Measurements from ENCODE around the gene IDH3B. TPM values are rescaled to one million over a fixed set of nuclear protein-coding genes. Genes with fewer than 3 reads are reported as not detected.

The IDH3B gene
- total and polyA plus RNA-seq, 4 donors: 78.7 to 130 (median 112) TPM

GRCh38 chr20:2625062-2625461 lies 39.0 kb downstream of the IDH3B start:
- DNase-seq (ENCODE audit: low read depth in 4 of 6, low spot score in 6 of 6): no peak
- H3K4me3 ChIP-seq (ENCODE audit: low read depth, low read length): no peak overlapping the region
- 100% methylated on average over 1 of the region's 2 CpGs for WGBS (ENCODE audit: insufficient coverage)
- no peaks in the 10 kb centered on the region for H3K36me3 ChIP-seq (ENCODE audit: control insufficient read depth, insufficient read depth, low read length)
- H3K4me1 ChIP-seq (ENCODE audit: control insufficient read depth, insufficient read depth, low read length): no peaks in the 10 kb centered on the region
- no peaks in the 10 kb centered on the region for H3K27me3 ChIP-seq (ENCODE audit: control insufficient read depth, insufficient read depth, low read length)
- no peaks in the 10 kb centered on the region for H3K9me3 ChIP-seq (ENCODE audit: control insufficient read depth, insufficient read depth, low read length)
- H3K27ac ChIP-seq (ENCODE audit: low read depth, low read length): no peak overlapping the region

- no peak for DNase-seq (ENCODE audit: low read depth in 4 of 6, low spot score in 6 of 6)
- H3K27me3 ChIP-seq (ENCODE audit: control insufficient read depth, insufficient read depth, low read length): no peaks in the 10 kb centered on the region
- WGBS (ENCODE audit: insufficient coverage): 80% methylated on average over 1 of the region's 4 CpGs
- H3K9me3 ChIP-seq (ENCODE audit: control insufficient read depth, insufficient read depth, low read length): no peaks in the 10 kb centered on the region
- no peaks in the 10 kb centered on the region for H3K4me1 ChIP-seq (ENCODE audit: control insufficient read depth, insufficient read depth, low read length)
- no peak overlapping the region for H3K4me3 ChIP-seq (ENCODE audit: low read depth, low read length)
- H3K27ac ChIP-seq (ENCODE audit: low read depth, low read length): no peak overlapping the region
- no peaks in the 10 kb centered on the region for H3K36me3 ChIP-seq (ENCODE audit: control insufficient read depth, insufficient read depth, low read length)
Measured at GRCh38 chr20:2624190-2624589, 39.8 kb downstream of the IDH3B start.

GRCh38 chr20:2619961-2620595 lies 43.9 kb downstream of the IDH3B start:
- H3K27ac ChIP-seq (ENCODE audit: low read depth, low read length): no peak overlapping the region
- no peaks in the 10 kb centered on the region for H3K36me3 ChIP-seq (ENCODE audit: control insufficient read depth, insufficient read depth, low read length)
- no peaks in the 10 kb centered on the region for H3K9me3 ChIP-seq (ENCODE audit: control insufficient read depth, insufficient read depth, low read length)
- 100% methylated on average over 1 of the region's 3 CpGs for WGBS (ENCODE audit: insufficient coverage)
- H3K4me3 ChIP-seq (ENCODE audit: low read depth, low read length): no peak overlapping the region
- no peaks in the 10 kb centered on the region for H3K4me1 ChIP-seq (ENCODE audit: control insufficient read depth, insufficient read depth, low read length)
- no peaks in the 10 kb centered on the region for H3K27me3 ChIP-seq (ENCODE audit: control insufficient read depth, insufficient read depth, low read length)
- DNase-seq (ENCODE audit: low read depth in 4 of 6, low spot score in 6 of 6): no peak

- no peaks in the 10 kb centered on the region for H3K4me1 ChIP-seq (ENCODE audit: control insufficient read depth, insufficient read depth, low read length)
- no peak overlapping the region for H3K4me3 ChIP-seq (ENCODE audit: low read depth, low read length)
- no peaks in the 10 kb centered on the region for H3K36me3 ChIP-seq (ENCODE audit: control insufficient read depth, insufficient read depth, low read length)
- WGBS (ENCODE audit: insufficient coverage): 50% methylated on average over 2 of the region's 2 CpGs
- no peak overlapping the region for H3K27ac ChIP-seq (ENCODE audit: low read depth, low read length)
- no peak for DNase-seq (ENCODE audit: low read depth in 4 of 6, low spot score in 6 of 6)
- no peaks in the 10 kb centered on the region for H3K27me3 ChIP-seq (ENCODE audit: control insufficient read depth, insufficient read depth, low read length)
- H3K9me3 ChIP-seq (ENCODE audit: control insufficient read depth, insufficient read depth, low read length): no peaks in the 10 kb centered on the region
Measured at GRCh38 chr20:2619337-2619736, 44.7 kb downstream of the IDH3B start.

- 75% methylated on average over 2 of the region's 6 CpGs for WGBS (ENCODE audit: insufficient coverage)
Measured at GRCh38 chr20:2618815-2619214, 45.2 kb downstream of the IDH3B start.

GRCh38 chr20:2617099-2617714 lies 46.8 kb downstream of the IDH3B start:
- H3K4me1 ChIP-seq (ENCODE audit: control insufficient read depth, insufficient read depth, low read length): no peaks in the 10 kb centered on the region
- no peaks in the 10 kb centered on the region for H3K9me3 ChIP-seq (ENCODE audit: control insufficient read depth, insufficient read depth, low read length)
- H3K4me3 ChIP-seq (ENCODE audit: low read depth, low read length): no peak overlapping the region
- no peak overlapping the region for H3K27ac ChIP-seq (ENCODE audit: low read depth, low read length)
- no peaks in the 10 kb centered on the region for H3K36me3 ChIP-seq (ENCODE audit: control insufficient read depth, insufficient read depth, low read length)
- H3K27me3 ChIP-seq (ENCODE audit: control insufficient read depth, insufficient read depth, low read length): no peaks in the 10 kb centered on the region
- no peak for DNase-seq (ENCODE audit: low read depth in 4 of 6, low spot score in 6 of 6)
- 80% methylated on average over 13 of the region's 16 CpGs for WGBS (ENCODE audit: insufficient coverage)

More at GRCh38 chr20:2618815-2619214, 45.2 kb downstream of the IDH3B start:
- Histone ChIP-seq H3K4me1 (ENCODE audit: control insufficient read depth, insufficient read depth, low read length) (no peaks in the 10 kb centered on the region), H3K4me3 (ENCODE audit: low read depth, low read length) (no peak overlapping the region), H3K27me3 (ENCODE audit: control insufficient read depth, insufficient read depth, low read length) (no peaks in the 10 kb centered on the region), H3K27ac (ENCODE audit: low read depth, low read length) (no peak overlapping the region), H3K36me3 (ENCODE audit: control insufficient read depth, insufficient read depth, low read length) (no peaks in the 10 kb centered on the region), H3K9me3 (ENCODE audit: control insufficient read depth, insufficient read depth, low read length) (no peaks in the 10 kb centered on the region)
- DNase-seq (ENCODE audit: low read depth in 4 of 6, low spot score in 6 of 6): no peak

GRCh38 chr20:2616634-2617033 lies 47.4 kb downstream of the IDH3B start:
- Histone ChIP-seq H3K36me3 (ENCODE audit: control insufficient read depth, insufficient read depth, low read length) (no peaks in the 10 kb centered on the region), H3K9me3 (ENCODE audit: control insufficient read depth, insufficient read depth, low read length) (no peaks in the 10 kb centered on the region), H3K27me3 (ENCODE audit: control insufficient read depth, insufficient read depth, low read length) (no peaks in the 10 kb centered on the region), H3K27ac (ENCODE audit: low read depth, low read length) (no peak overlapping the region), H3K4me3 (ENCODE audit: low read depth, low read length) (no peak overlapping the region), H3K4me1 (ENCODE audit: control insufficient read depth, insufficient read depth, low read length) (no peaks in the 10 kb centered on the region)
- 80% methylated on average over 8 of the region's 9 CpGs for WGBS (ENCODE audit: insufficient coverage)
- no peak for DNase-seq (ENCODE audit: low read depth in 4 of 6, low spot score in 6 of 6)

- DNase-seq (ENCODE audit: low read depth in 4 of 6, low spot score in 6 of 6): no peak
- Histone ChIP-seq H3K4me1 (ENCODE audit: control insufficient read depth, insufficient read depth, low read length) (no peaks in the 10 kb centered on the region), H3K27ac (ENCODE audit: low read depth, low read length) (no peak overlapping the region), H3K36me3 (ENCODE audit: control insufficient read depth, insufficient read depth, low read length) (no peaks in the 10 kb centered on the region), H3K4me3 (ENCODE audit: low read depth, low read length) (no peak overlapping the region), H3K9me3 (ENCODE audit: control insufficient read depth, insufficient read depth, low read length) (peaks cover 3% of the 10 kb centered on the region), H3K27me3 (ENCODE audit: control insufficient read depth, insufficient read depth, low read length) (no peaks in the 10 kb centered on the region)
- WGBS (ENCODE audit: insufficient coverage): 93% methylated on average over 3 of the region's 3 CpGs
Measured at GRCh38 chr20:2612073-2612472, 51.9 kb downstream of the IDH3B start.

- Histone ChIP-seq H3K27ac (ENCODE audit: low read depth, low read length) (no peak overlapping the region), H3K36me3 (ENCODE audit: control insufficient read depth, insufficient read depth, low read length) (no peaks in the 10 kb centered on the region), H3K4me3 (ENCODE audit: low read depth, low read length) (no peak overlapping the region), H3K9me3 (ENCODE audit: control insufficient read depth, insufficient read depth, low read length) (peaks cover 8% of the 10 kb centered on the region), H3K4me1 (ENCODE audit: control insufficient read depth, insufficient read depth, low read length) (no peaks in the 10 kb centered on the region), H3K27me3 (ENCODE audit: control insufficient read depth, insufficient read depth, low read length) (no peaks in the 10 kb centered on the region)
- no peak for DNase-seq (ENCODE audit: low read depth in 4 of 6, low spot score in 6 of 6)
- 72% methylated on average over 4 of the region's 6 CpGs for WGBS (ENCODE audit: insufficient coverage)
Measured at GRCh38 chr20:2610941-2611720, 52.9 kb downstream of the IDH3B start.
